Right lobe of liver (tissue), 4 donors: ENCODE data around the gene VRK2.

Experiments
- CTCF ChIP-seq, 4 donors: fragments of 200-600 bp in 3 of 4; fragments of 450-650 bp in 1 of 4; IDR thresholded peaks; one replicate each; pipeline versions ENCODE4 v1.5.1 to v1.8.0; 2016 to 2022; ENCODE audit warnings: antibody characterized with exemption in 4 of 4, mild to moderate bottlenecking in 2 of 4
- POLR2A ChIP-seq: fragments of 450-650 bp; IDR thresholded peaks from one replicate; pipeline ENCODE4 v1.6.1; 2017; ENCODE audit warnings: antibody characterized with exemption, mild to moderate bottlenecking
- donor health status: DM: no; HTN: no; CAD: no.
- donor health status: DM: no; HTN: no; CAD: no.
- donor health status: DM: no; HTN: yes; CAD: no.

DNA sequence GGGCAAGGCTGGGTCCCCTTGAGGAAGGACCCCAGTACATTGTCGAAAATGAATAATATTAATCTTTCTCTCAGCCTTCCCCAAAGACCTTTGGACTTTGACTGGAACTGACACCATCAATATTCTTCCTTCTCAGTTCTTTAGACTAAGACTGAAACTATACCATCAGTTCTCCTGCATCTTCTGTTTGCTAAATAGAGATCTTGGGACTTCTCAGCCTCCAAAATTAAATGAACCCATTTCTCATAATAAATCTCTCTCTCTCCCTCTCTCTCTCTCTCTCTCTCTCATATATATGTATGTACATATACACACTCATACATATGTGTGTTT lies 39.7 kb upstream of the VRK2 start:
- no peak for TF ChIP-seq CTCF (IDR thresholded peaks at IDR 0.05)
- no peak for TF ChIP-seq POLR2A
